ENCODE measurements around the gene UBE2L5.
A peak's percentile ranks its signal among the peaks of the same experiment; 100 is the strongest.
"Not testable (repeated sequence)": the region's sequence is repeated elsewhere in the genome, so short reads cannot be mapped to it uniquely, and the experiment has no call there.

The UBE2L5 gene

GRCh38 chr13:30440910-30441703 lies 18.8 kb downstream of the UBE2L5 start:
- no peak for DNase-seq

GRCh38 chr13:30442926-30443325 lies 20.6 kb downstream of the UBE2L5 start:
- no peak for DNase-seq

GRCh38 chr13:30443491-30443890 lies 21.2 kb downstream of the UBE2L5 start:
- not testable (repeated sequence) for DNase-seq

GRCh38 chr13:30443957-30444404 lies 21.7 kb downstream of the UBE2L5 start:
- DNase-seq, result no peak

DNA sequence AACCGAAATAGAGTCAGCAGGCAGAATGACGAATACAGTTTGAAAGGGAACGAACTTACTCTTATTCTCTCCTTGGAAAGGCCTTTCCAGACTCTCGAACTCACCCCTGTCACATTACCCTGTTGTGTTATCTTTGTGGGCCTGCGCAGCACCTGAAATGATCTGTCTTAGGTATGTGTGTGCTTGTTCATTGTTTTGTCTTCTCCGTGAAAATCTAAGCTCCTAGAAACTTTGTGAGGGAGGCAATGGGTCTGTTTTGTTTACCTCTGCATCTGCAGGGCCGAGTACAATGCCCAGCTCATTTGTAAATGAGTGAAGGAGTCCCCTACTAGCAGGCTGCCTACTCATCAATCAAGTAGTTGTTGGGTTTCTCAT lies 23.8 kb downstream of the UBE2L5 start:
- DNase-seq, result no peak

DNA sequence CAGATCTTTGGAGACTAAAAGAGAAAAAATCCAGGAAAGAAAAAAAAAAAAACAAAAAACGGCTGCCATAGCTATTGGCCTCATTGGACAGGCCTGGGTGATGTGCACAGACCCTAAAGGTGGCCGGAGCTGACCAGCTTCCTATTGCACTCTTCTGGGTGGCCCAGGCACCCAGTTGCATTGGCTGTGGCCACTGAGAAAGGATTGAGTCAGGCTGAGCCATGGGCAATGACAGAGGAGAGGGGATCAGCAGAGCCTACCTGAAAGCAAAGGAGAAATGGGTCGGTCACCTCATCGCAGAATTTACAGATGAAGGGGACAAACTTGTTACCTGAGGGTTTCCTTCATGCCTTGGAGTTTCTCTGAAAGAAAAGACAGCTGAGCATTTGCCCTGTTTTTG lies 26.1 kb downstream of the UBE2L5 start:
- no peak for DNase-seq

DNA sequence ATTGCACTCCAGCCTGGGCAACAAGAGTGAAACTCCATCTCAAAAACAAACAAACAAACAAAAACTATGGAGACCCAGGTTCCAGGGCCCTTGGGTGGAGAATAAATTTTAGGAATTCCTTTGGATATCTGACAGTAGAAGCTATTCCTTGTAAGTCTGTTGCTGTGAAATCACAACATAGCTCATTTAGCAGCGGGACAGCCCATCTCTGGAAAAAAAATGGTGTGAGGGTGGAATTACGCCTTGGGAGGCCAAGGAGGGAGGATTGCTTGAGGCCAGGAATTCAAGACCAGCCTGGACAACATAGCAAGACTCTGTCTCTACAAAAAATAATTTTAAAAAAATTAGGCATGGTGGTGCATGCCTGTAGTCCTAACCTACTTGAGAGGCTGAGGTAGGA lies 27.8 kb downstream of the UBE2L5 start:
- no peak for DNase-seq

- DNase-seq, result not testable (repeated sequence)
Observed at GRCh38 chr13:30451476-30451875, 29.2 kb downstream of the UBE2L5 start.

- peak; percentile 32 for DNase-seq
Observed at GRCh38 chr13:30453727-30454126, 31.4 kb downstream of the UBE2L5 start.

DNA sequence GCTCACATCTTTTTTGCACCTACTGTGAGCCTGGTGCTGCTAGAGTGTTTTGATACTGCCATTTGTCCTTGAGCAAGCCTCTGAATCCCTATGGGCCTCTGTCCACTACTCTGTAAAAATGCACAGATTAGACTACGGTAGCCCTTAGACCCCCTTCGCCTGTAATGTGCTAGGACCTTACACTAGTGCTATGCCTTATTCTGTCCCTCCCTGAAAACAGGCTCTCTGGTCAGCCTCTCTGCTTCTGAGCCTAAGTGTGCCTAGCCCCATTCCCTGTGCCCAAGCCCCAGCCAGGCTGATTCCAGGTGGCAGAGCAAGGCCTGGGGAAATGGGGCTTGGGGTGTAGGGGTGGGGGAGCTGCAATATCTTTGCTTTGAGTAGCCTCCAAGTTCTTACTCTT lies 32.7 kb downstream of the UBE2L5 start:
- no peak for DNase-seq

DNA sequence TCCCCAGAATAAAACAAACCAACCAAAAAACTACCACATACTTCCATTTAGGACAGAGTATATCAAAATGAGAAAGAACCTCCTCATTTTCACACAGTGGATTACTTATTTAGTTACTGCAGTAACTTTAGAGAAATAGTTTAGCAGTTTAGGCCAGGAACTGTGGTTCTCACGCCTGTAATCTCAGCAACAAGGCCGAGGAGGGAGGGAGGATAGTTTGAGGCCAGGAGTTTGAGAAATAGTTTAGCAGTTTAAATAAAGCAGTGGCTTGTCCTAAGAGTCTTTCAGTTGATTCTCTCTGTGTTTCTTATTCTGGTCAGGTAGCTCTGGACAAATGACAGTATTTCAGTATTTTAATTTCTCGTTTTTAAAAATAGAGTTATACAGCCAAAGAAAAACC lies 34.0 kb downstream of the UBE2L5 start:
- DNase-seq, result no peak

DNA sequence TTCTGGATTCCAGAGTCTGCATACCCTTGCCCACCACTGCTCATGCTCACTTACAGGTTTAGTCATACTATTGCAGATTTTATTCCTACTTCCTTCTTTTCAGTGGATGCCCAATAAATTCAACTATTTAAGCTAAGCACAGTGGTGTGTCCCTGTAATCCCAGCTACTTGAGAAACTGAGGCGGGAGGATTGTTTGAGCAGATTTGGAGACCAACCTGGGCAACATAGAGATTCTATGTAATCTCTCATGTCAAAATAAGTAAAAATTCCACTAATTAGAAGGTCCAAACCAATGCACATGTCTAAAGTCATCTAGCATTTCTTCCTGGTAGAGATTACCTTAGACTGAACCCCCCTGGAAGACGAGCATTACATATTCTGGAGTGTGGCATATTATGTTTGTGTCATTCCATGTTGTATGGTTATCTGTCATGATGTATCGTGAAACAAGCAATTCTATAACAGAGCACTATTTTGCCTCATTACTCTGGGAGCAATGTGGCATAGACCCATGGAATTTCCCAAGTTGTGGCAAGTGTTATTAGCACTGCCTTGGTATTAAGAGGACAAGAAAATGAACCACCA lies 35.1 kb downstream of the UBE2L5 start:
- DNase-seq, result no peak

DNA sequence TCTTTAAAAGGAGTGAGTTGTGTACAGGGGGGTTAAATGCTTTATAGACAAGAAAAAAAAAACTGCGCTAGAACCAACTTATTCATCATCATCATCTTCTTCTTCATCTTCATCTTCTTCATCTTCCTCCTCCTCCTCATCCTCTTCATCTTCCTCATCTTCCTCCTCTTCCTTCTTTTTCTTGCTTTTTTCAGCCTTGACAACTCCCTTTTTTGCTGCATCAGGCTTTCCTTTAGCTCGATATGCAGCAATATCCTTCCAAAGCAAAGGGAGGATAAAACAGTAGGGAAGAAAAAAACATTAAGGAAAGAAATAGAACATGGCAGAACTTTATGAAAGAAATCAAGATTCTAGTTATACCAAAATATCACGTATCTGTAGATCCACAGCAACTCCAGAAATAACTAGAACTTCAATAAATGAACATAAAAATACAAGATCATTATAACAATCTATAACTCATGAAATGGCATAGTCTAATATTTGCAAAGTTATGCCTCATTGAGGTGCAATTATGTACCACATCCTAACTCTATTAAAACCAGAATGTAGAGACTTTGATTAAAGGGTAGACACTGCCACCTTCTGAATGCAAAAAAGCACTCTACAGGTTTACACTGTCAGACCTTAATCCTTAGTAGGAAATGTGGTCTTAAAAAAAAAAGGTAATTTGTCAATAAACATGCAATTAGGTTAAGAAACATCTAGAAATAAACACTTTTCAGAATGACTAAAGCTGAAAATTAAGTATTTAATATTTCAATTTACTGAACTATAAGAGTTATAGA lies 39.2 kb downstream of the UBE2L5 start:
- not testable (repeated sequence) for DNase-seq

DNA sequence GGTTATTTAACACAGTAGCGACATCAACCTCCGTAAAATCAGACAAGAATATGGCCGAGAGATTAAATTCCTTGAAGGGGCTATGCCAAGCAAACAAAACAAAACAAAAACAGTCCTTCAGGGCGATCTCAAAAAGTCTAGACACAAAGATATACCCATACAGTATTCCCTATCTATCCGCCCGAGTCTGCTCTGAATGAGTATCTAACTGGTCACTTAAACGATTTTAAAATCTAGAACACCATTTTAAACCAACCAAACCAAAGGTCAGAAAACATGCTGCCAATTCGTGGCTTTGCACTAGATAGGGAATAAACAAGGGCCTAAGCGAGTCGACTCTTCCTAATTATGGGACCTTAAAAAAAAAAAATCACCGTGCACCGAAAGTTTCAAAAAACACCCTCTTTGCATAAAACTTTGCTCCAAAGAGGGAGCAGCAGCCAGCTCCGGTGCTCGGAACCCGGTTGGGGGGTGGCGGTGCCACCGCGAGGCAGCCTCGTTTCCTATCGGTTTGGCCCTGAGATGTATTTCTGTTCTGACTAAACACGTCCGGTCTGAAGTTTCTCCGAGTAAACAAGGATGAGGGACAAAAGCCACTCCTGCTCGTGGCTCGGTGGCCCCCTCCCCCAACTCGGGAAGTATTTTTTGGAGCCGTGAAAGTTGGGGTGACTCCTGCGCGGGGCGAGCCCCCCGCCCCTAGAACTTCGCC lies 41.6 kb downstream of the UBE2L5 start:
- peak; percentile 74 for DNase-seq

- DNase-seq, result peak; percentile 94
Observed at GRCh38 chr13:30464496-30465342, 42.4 kb downstream of the UBE2L5 start.

GRCh38 chr13:30465343-30465592 lies 43.0 kb downstream of the UBE2L5 start:
- no peak for DNase-seq

- peak; percentile 100 for DNase-seq
Observed at GRCh38 chr13:30465593-30466357, 43.5 kb downstream of the UBE2L5 start, which contains the start of gene HMGB1. TSS of gene HMGB1 (minus strand) at chr13:30465936. CDS start at chr13:30463680, 2,256 bp downstream.

DNA sequence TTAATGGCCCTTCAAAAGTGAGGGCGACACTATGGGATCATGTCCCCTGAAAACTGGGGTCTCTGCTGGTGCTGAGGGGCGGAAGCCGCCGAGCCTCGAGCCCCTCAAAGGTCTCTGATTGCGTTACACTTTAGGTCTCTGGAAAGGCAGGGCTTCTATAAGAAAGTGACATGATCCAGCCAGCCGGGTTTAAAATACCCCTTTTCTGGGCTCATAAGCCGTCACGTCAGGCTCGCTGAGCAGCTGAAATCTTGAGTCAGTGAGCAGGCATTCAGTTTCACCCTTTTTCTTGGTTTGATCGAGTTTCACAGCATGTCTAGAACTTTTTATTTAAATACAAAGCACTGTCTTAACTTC lies 44.0 kb downstream of the UBE2L5 start:
- no peak for DNase-seq

- peak; percentile 38 for DNase-seq
Observed at GRCh38 chr13:30466841-30467252, 44.6 kb downstream of the UBE2L5 start.

GRCh38 chr13:30473675-30474074 lies 51.4 kb downstream of the UBE2L5 start:
- no peak for DNase-seq

DNA sequence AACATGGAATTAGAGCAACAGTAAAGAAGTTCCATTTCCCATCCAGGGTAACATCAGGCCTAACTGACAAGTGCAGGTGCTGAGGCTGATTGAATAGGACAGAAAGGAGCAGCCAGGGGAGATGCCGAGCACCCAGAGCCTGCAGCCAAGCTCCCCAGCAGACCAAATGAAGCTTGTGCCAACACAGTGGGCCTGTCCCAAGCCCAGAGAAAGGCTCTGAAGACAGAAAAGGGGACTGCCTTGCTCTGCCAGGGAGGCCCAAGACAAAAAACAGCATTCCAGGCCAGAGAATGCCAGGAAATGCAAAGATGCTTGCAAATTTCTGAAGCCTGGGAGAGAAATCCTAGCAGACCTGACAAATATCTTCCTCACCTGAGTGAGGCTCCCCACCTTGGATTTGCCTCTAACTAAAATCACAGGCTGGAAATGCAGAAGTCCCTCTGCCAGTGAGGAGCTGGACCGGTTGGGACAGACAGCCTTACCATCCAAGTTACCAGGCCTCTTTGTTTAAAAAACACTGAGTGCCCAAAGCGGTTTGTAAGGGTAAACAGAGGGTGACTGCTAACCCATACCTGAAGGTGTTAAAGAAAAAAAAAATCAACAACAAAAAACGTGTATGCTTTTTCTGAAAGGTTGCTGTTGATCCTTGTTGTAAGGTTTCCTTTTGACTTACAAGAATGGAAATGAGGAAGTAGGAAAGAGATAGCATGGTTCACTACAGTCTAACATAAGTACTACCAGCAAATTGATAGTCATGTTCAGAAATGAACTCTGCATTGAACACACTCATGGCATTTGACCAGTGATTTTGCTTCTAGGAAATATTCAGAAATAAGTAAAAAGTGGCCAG lies 55.3 kb downstream of the UBE2L5 start:
- DNase-seq, result peak; percentile 15
